Lower leg skin (tissue), 4 donors: Measurements from ENCODE around the gene GRHL1. TPM values are rescaled to one million over a fixed set of nuclear protein-coding genes. Genes with fewer than 3 reads are reported as not detected.

Experiments
- DNase-seq, 2 donors: peaks; one replicate each; pipeline ENCODE4 v3.0.0-alpha.2; 2019; ENCODE audit warnings: low spot score in 2 of 2
- H3K4me3 ChIP-seq: fragments of 200-600 bp; sonication (generic); 2 replicates; pipeline ENCODE4 v1.5.1; 2017; ENCODE audit warnings: mild to moderate bottlenecking, low read depth; ENCODE audit not compliant: poor library complexity, severe bottlenecking
- CTCF ChIP-seq, 3 donors: fragments of 450-650 bp; IDR thresholded peaks; one replicate each; pipeline ENCODE4 v1.5.1; 2016; ENCODE audit warnings: antibody characterized with exemption in 3 of 3, mild to moderate bottlenecking in 3 of 3, moderate library complexity in 2 of 3
- POLR2A ChIP-seq, 2 donors: fragments of 450-650 bp; IDR thresholded peaks; one replicate each; pipeline ENCODE4 v1.6.1; 2016 to 2017; ENCODE audit warnings: antibody characterized with exemption in 2 of 2, mild to moderate bottlenecking in 1 of 2, moderate library complexity in 1 of 2
- WGBS, 2 donors: methylation state at CpG; one replicate each; pipeline ENCODE4 v1.1.5; 2018; 5-methylcytosine and 5-hydroxymethylcytosine counted together
- intact Hi-C: fragments of 100-400 bp; cut with DNase I; formaldehyde crosslinking; loops from one replicate; pipeline ENCODE4 v1.15.0; 2023; ENCODE audit warnings: low total_unique reads
- total RNA-seq, 4 donors: library from RNA; depleted of rRNA; stranded (reverse); fragments of >200 nt; gene quantifications; one replicate each; pipeline ENCODE4 v1.1.0, GENCODE V29; 2016

Gene GRHL1
- total RNA-seq, 4 donors from 2014 or later: 104 to 134 (median 115) TPM

- TF ChIP-seq CTCF (IDR thresholded peaks at IDR 0.05): no peak
- no peak for TF ChIP-seq POLR2A (IDR thresholded peaks at IDR 0.05)
- H3K4me3 ChIP-seq: no peak overlapping the region
- peak in 1 of 2 donors; percentile 84 for DNase-seq
- WGBS, 2 donors: 72 to 80% methylated on average over 20 of the region's 20 CpGs
- intact Hi-C loops: no loop called here
Observed at GRCh38 chr2:10003206-10004125, 52.0 kb downstream of the GRHL1 start.

DNA sequence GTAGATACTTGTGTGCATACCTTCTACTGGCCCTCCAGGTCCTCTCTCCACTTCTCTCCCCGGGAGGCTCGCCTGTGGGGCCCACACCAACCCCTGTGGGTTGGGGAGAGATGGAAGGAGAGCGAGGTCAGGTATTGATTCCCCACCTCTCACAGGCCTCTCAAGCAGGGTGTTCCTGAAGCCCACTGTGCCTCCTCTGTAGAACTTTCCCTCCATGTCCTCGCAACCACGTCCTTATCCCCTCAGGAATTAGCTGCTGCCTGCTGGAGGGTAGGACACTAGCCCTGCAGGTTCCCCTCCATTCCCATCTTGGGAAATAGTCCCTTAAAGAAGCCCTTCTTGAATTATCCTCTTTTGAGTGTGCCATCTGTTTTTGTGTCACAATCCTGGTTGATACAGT lies 52.9 kb downstream of the GRHL1 start:
- WGBS, 2 donors: 95 to 97% methylated on average over 5 of the region's 5 CpGs
- intact Hi-C loops: no loop called here
- peak in 1 of 2 donors; percentile 68 for DNase-seq
- TF ChIP-seq CTCF (IDR thresholded peaks at IDR 0.05) (no peak), POLR2A (IDR thresholded peaks at IDR 0.05) (no peak)
- H3K4me3 ChIP-seq: no peak overlapping the region

DNA sequence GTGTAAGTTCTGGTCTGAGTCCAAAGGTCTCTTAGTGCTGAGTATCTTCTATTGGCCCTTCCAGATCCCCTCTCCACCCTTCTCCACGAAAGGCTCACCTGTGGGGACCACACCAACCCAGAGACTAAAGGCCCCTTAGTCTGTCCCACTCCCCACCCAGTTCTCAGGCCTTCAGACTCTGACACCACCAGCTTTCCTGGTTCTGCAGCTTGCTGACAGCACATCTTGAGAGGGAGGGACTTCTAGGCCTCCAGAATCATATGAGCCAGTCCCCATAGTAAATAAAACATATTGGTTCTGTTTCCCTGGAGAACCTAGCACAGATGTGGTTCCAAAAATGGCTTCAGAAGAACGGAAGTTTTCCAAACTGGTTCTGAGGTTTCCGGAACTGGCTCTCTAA lies 53.3 kb downstream of the GRHL1 start:
- peak in 1 of 2 donors; percentile 76 for DNase-seq
- intact Hi-C loops: no loop called here
- TF ChIP-seq CTCF (IDR thresholded peaks at IDR 0.05) (no peak), POLR2A (IDR thresholded peaks at IDR 0.05) (no peak)
- WGBS, 2 donors: 55 to 79% methylated on average over 3 of the region's 3 CpGs
- H3K4me3 ChIP-seq: no peak overlapping the region

- H3K4me3 ChIP-seq: no peak overlapping the region
- intact Hi-C loops: no loop called here
- WGBS, 2 donors: 96% methylated on average over 17 of the region's 17 CpGs
- DNase-seq: peak in 1 of 2 donors; percentile 68
- TF ChIP-seq POLR2A (IDR thresholded peaks at IDR 0.05) (no peak), CTCF (IDR thresholded peaks at IDR 0.05) (no peak)
Observed at GRCh38 chr2:10005461-10006235, 54.2 kb downstream of the GRHL1 start.

GRCh38 chr2:10006236-10007161 lies 55.0 kb downstream of the GRHL1 start:
- intact Hi-C loops: no loop called here
- 61 to 69% methylated on average over 51 to 64 of the region's 64 CpGs for WGBS, 2 donors
- TF ChIP-seq POLR2A (IDR thresholded peaks at IDR 0.05): no peak
- no peak for TF ChIP-seq CTCF (IDR thresholded peaks at IDR 0.05)
- no peak for DNase-seq
- H3K4me3 ChIP-seq: no peak overlapping the region
